Stimulated activated CD8-positive, alpha-beta memory T cell treated with anti-CD3 and anti-CD28 coated beads, Interleukin-4, amount 100 ng/mL, for 48 hours (primary cell): ENCODE measurements around the gene PTPRN2.
A peak's percentile ranks its signal among the peaks of the same experiment; 100 is the strongest.

ENCODE experiments used
- DNase-seq: peaks from one replicate; pipeline ENCODE4 v3.0.0-alpha.2; 2020

Gene PTPRN2

DNA sequence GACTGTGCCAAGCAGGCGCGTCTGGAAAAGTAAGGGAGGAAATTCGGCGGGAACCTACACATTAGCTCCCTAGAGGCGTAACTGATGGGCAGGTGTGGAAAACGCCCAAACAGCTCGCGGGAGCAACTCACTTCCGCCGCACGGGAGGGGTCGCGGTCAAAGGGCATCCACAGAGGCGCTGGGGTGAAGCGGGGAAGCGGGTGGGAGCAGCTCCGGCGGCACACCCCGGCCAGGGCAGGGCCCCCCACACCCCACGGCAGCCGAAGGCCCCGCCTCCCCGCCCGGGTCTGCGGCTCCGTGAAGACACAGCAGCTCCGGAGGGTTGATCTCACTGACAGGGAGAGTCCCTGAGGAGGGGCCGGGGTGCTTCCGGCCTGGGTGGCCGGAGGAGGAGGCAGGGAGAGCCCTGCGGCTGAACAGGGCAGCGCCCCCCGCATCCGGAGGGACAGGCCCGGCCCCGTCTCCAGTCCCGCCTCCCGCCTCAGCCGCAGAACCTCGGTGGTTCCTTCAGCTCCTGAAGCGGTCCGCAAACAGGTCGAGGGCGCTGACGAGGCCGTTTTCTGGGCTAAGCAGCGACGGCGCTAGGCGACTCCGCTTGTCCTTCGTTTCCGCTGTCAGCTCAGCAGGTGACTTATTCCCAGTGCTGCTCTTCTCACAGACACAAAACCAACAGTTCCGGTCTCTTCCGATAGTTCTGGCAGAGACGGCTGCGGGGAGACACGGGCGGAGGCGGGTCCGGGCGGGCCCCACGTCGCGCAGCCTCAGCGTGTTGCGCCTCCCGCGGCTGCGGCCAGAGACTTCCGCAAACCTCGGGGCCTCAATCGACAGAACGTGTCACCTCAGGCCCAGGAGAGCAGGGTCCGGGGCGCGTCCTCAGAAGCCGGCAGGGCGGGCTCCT lies 974.7 kb downstream of the PTPRN2 start:
- DNase-seq: peak; percentile 64

DNA sequence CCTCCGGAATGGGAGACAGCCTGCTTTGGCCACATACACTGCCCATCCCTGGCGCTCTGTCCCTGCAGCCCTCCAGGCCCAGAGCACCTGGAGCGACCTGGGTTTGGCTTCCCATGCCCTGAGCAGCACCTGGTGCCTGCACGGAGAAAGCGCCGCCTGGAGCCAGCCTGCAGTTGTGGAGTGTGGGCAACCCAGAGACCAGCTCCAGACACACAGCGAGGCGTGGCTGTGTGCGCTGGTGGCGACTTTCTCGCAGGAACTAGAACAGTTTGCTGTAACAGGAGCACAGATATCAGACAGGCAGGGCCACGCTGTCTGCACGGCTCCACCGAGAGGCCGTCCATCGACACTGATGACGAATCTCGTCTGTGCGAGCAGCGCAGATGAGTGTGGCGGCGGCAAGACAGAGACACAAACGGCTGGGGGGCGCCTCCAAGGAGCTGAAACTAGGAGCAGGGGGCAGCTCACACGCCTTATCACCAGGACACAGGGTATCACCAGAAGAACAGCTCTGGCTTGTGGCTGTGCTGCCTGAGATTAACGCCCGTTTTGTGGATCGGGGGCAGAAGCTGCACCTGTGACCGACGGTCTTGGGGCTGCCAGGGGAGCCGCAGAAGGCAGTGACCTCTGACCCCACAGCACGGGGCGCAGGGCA lies 975.5 kb downstream of the PTPRN2 start:
- no peak for DNase-seq

DNA sequence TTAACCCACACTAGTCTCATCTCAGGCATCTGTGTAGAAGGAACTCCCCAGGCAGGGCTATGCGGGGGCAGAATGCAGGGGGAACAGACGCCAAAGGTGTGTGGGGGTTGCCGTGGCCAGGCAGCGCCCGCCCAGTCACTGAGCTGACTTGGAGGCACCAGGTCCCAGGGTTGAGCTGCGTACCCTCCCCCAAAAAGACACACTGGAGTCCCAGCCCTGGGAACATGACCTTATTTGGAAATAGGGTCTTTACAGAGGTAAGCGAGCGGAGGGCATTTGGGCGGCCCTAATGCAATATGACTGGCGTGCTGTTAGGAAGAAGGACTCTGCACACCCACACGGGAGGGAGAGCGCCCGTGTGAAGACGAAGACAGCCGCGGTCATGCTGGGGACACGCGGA lies 976.3 kb downstream of the PTPRN2 start:
- DNase-seq: no peak

DNA sequence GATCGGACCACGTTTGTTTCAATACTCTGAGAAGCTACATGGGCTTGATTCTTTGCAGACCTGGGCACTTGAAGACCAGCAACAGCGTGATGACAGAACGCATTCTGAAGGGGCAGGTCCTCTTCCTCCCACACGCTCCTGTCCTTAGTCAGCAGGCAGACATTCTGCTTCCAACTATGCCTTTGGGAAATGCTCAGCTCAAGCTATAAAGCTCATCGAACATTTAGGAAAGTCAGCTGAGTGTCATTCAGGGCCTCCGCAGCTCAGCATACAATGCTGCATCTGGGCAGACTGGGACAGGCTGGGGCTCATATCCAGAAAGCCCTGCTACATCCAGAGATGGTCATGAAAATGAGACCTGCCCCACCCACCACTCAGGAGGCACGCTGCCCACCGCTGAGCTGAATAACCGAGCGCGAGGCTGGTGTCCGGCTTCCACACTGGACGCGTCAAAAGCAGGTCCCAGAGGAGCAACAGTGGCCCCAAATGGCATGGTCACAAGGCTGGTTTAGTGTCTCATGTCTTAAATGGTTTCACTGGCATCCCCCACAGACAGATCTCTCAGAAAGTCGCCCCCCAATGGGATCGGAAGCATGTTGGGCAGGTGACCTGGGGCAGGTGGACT lies 976.8 kb downstream of the PTPRN2 start:
- no peak for DNase-seq

DNA sequence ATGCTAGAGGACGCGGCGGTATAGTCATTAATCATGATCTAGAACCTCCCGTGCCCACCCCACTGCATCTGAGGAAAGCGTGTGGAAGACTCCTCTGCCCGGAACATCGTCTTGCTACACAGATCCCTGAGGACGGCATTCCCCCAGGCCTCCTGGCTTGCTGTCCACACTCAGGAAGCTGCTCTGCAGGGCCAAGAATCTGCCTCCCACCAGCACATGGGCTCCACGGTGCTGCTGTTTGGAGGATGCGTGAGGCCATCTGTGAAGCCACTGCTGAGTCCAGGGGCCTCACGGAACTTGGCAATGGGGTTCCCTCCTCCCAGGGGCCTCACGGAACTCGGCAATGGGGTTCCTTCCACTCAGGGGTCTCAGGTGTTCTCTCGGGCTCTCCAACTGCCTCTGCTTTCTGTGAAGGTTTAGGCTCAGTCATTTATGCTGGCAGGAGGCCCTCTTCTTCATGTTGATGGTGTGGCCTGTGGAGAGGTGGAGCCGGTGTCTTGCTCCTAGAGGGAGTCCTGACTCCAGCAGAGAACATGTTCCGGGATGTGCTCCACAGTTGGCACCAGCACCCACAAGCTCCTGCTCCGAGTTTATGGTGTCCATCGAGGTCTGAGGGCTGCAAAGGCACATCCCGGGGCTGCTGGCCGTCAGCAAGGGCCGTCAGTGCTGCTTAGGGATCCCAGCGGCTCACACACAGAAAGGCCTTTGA lies 977.5 kb downstream of the PTPRN2 start:
- no peak for DNase-seq

DNA sequence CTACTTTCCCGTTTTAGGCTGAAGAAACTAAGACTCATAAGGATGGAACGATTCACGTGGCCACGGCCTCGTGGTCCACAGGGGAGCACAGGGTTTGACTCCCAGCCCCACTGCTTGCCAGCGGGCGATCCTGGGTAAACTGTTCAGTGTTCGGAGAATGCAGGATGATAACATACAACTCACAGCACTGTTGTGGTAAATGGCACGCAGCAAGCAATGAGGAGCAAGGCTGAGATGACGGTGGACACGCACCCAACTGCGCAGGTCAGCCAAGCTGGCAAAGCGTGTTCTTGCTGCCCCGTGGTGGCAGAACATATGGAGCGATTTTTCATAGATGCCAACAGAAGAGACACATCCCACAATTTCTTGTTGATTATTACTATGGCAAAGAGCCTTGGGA lies 978.1 kb downstream of the PTPRN2 start:
- no peak for DNase-seq

DNA sequence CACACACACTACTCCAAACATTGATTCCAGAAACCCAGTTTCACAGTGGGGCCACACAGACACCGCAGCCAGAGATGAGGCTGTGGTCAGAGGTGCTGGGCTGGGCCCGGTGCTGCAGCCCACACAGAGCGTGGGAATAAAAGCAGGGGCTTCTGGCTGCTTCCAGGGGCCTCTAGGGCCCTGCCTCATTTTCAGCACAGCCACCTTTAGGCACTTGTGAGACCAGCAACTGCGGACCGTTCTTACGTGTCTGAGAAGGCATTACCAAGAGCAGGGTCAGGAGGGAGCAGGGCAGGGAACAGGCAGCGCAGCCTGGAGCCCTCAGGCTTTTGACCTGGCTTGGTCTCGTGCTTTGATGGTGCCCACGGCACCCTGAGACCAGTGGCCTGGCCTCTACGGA lies 980.4 kb downstream of the PTPRN2 start:
- no peak for DNase-seq

DNA sequence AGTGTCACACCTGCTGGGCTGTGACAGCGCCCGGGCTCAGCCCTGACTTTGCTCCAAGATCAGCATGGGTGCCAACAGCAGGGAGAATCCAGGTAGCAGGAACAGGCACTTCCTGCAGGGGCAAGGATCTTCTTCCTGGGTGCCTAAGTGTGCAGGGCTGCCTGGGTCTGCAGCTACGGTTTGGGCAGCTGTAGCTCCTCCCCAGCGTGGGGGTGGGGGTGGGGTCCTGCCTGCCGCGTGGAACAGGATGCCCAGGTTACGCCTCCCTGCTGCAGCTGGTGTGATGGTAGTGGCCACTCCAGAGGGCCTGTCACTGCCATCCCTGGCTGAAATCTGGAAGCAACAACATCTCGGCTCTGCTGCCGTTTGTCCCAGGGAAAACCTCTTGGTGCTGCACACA lies 981.5 kb downstream of the PTPRN2 start:
- no peak for DNase-seq

DNA sequence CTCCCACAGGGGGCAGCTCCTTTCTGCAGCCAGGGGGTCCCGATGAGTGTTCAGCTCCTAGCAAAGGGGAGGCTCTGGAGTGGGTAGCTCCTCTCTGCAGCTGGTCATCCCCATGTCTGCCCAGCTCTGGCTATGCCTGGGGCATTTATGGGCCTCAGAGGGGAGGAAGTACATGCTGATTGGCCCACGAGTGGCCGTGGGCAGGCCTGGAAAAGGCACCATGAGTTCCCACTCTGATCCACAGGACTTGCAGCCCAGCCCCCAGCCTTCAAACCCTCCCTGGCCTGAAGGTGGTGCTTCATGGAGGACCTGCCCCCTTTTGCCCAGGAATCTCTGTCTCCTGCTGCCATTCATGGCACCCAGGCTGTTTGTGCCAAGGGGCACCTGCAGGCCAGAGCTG lies 982.0 kb downstream of the PTPRN2 start:
- no peak for DNase-seq

DNA sequence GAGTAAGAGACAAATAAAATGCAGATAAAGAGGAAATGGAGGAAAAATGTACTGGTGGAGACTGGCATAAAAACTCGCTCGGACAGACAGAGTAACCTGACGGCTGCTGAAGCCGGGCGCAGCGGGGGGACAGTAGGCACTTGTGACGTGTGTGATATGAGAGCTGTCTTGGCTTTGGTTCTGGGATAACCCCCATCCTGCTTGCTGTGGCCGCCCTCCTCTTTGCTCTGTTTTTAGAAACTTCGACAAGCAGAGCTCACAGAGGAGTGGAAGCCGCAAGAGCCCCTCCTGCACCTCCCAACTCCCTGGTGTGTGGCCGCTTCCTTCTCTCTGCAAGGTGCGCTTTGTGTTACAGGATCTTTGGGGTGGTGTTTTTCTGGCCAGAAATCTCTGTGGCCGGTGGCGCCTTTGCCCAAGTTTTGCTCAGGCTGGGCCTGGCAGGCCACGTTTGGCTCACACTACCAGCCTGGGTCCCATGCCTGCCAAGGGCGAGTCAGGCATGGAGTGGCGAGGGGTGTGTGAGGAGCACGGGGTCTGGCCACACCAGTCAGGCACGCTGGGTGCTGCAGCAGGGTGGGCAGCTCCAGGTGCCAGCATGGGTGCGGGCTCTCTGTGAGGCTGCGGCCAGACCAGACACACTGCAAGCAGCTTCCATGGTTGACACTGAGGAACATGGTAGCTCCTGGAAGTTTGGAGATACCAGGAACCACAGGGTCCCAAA lies 982.8 kb downstream of the PTPRN2 start:
- DNase-seq: no peak

DNA sequence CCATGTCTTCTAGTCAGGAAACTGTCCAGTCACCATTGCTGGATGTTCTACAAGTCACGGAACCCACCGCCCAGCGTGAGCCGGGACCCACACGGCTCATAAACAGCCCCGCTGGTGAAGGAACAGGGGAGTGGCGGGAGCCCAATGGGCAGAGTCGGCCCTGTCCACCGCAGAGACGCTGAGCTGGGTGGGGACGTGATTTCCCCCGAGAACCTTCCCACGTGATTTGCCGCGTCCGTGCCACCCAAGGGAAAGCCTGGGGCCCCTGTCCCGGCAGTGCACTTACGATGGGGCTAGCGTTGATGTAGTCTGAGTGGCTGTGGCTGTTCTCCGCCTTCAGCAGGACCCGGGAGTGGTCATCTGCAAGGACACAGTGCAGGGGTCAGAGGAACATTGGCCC lies 983.9 kb downstream of the PTPRN2 start:
- DNase-seq: no peak

DNA sequence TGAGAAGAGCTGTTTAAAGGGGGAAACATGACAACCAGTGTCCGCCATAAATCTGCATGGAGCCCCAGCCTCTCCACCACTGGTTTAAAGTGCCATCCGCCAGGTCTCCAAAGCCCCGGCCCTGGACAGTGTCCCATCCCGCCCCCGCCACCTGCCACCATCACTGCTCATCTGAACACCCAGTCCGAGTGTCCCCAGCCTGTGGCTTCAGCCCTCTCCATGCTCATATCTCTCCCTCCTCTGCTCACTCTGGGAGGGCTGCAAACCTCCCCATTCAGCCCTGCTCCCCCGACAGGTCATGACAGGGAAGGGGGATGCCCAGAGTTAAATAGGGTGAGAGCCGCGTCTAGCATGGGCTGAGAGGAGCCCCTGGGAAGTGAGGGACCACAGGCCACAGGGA lies 984.6 kb downstream of the PTPRN2 start:
- DNase-seq: no peak

DNA sequence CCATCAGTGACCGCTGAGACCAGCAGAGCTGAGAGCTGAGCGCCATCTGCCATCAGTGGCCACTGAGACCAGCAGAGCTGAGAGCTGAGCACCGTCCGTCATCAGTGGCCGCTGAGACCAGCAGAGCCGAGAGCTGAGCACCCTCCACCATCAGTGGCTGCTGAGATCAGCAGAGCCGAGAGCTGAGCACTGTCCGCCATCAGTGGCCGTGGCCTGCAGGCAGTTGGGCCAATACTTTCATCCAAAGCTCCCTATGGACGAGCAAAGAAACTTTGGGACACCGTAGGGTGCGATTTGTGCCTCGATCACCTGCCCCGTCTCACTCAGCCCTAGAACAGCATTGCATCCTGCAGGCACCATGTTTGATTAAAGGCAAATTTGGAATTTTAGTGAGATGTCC lies 985.0 kb downstream of the PTPRN2 start:
- DNase-seq: no peak

DNA sequence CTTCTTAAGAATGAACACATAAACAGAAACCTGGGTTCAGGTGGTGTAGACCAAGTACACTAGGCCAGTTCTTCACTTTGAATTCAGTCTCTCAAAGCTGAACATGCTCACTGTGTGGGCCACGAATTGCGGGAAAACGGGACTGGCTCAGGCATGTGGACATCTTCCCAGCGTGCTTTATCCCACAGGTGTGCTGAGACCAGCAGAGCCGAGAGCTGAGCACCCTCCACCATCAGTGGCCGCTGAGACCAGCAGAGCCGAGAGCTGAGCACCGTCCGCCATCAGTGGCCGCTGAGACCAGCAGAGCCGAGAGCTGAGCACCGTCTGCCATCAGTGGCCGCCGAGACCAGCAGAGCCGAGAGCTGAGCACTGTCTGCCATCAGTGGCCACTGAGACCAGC lies 985.5 kb downstream of the PTPRN2 start:
- no peak for DNase-seq

DNA sequence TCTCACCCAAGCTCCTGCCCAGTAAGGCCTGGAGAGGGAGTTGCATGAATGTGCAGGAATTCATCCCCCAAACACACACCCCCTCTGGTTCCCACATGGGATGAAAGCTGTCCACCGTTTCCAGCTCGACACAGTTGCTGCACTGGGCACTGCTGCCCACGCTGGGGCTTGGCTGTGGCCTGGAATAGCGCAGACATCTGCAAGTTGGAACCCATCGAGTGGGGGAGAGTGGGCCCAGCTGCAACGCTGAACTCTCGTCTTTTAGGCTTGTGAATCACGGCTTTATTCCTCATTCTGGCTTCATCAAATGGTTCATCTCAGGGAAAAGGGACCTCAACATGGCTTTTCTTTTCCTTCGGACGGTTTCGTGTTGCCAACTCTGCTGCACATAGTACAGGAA lies 986.1 kb downstream of the PTPRN2 start:
- DNase-seq: no peak

DNA sequence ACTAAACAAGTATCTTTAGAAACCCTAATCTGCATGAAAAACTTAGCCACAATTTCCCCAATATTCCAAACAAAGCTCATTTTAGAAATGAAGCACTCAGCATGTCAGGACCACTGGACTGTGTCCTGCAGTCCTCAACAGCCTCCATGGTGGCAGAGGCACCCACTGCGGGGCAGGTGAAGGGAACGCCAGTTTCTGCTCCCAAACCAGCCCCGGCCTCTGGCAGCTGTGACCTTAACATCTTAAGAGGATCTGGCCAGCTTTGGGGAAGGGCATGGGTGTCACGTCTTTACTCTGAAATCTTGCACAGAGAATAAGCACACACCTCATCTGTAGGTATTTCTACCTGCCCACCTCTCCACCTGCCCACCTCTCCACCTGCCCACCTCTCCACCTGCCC lies 988.1 kb downstream of the PTPRN2 start:
- no peak for DNase-seq

DNA sequence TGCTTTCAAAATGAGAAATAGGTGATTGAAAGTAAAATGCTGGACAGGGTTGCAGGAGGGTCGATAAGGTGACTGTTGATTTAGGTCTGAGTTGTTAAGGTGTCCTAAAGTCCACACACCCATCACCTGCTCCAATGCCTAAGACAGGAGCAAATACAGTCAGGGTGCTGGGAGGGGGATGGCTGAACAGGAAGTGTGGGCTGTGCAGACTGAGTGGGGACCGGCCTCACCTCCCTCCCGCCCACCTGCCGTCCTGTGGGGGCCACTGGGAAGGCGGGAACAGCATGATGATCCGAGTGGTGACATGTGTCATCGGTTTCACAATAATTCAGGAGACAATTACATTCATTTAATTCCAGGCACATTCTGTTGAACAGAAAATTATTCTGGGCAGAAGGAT lies 990.1 kb downstream of the PTPRN2 start:
- DNase-seq: no peak

DNA sequence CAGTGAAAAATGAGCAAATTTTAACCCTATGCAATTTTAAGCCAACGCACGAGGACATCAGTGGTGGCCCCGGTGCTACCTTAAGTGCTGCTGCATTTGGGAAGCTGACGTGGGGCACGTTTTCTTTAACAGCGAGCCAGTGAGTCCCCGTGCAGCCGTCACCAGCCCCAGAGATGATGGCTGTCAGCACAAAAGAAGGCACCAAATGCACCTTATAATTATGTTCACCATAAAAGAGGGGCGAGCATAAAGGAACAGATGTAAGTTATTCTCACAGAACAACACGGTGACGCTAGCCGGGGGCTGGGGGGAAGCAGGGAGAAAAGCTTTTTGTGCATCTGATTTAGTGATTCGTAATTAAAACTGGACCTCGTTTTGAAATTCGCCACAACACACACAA lies 990.7 kb downstream of the PTPRN2 start:
- no peak for DNase-seq

DNA sequence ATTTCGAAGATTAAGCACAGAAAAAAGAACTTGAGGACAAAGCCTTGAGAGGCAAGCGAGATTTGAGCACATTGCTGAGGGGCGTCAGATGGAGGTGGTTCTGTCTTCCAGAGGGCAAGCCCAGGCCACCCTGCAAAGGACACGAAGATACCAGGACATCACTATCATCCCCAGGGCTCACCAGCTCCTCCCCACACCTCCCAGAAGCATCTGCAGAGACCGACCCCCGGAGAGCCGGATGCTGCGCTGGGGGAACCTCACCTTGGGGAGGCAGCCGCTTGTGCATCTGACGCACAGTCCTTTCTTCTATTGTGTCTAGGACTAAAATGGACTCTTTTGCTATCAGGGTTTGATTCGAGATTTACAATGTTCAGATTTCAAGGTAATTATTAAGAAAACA lies 991.2 kb downstream of the PTPRN2 start:
- no peak for DNase-seq

DNA sequence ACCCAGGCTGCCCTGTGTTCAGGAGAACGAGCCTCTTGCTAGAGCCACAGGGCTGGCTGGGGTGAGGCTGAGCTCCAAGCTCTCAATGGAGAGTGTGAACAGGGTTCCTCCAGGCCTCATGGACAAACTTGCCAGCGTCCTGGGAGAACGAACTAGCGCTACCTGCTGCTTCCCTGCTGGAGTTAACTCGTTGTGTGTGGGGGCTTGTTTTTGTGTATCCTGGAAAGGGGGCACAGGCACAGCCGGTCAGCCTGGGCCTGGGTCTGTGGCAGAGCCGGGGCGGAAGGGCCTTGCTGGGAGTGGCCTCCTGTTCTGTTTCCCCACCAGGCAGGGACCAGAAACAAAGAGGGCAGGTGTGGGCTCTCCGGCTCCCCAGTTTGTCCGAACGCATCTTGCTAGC lies 991.6 kb downstream of the PTPRN2 start:
- DNase-seq: no peak

DNA sequence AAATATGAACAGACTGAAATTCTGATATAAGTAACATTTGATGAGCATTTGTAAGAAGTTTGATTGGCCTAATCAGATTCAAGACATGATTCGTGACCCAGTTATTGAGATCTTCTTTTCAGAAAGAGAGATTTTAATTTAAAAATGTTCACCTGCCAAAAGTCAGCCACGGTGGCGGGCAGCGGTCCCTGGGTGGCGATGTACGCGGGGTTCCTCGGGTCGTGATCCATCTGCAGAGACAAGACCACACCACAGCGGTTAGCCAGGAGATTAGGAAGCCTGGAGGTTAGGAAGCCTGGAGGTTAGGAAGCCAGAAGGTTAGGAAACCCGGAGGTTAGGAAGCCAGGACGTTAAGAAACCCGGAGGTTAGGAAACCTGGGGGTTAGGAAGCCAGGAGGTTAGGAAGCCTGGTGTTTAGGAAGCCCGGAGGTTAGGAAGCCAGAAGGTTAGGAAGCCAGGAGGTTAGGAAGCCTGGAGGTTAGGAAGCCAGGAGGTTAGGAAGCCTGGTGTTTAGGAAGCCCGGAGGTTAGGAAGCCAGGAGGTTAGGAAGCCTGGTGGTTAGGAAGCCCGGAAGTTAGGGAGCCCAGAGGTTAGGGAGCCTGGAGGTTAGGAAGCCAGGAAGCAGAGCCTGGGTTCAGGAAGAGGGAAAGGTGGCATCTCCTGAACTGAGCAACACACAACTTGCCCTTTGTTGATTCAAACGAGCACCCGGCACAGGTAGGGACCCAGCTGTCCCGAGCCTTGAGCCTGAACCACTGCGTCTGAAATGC lies 992.4 kb downstream of the PTPRN2 start:
- DNase-seq: no peak

DNA sequence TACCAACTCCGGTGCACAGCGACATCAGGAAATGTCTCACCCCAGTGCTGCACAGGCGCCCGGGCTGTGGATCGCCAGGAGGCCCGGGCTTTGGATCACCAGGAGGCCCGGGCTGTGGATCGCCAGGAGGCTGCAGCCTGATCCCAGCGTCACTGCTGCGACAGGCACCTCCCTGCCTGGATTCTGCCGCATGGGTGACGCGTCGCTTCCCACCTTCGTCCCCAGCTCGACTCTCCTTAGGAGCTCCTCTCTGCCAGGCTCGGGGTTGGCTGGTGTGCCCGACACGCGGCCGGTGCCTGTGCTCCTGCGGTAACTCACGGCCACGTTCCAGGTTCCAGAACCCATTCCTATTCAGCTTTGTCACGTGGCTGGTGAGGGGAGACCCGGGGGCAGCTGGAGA lies 993.3 kb downstream of the PTPRN2 start:
- no peak for DNase-seq
